Stimulated activated CD8-positive, alpha-beta memory T cell treated with anti-CD3 and anti-CD28 coated beads, Interleukin-15, amount 100 ng/mL, for 24 hours (primary cell): ENCODE results near the gene MEIS2.

ENCODE experiments used
- DNase-seq: peaks from one replicate; pipeline ENCODE4 v3.0.0-alpha.2; 2020; ENCODE audit warnings: low read depth

The MEIS2 gene

GRCh38 chr15:37098468-37099318 is 1.7 kb downstream of the MEIS2 start:
- DNase-seq: no peak

DNA sequence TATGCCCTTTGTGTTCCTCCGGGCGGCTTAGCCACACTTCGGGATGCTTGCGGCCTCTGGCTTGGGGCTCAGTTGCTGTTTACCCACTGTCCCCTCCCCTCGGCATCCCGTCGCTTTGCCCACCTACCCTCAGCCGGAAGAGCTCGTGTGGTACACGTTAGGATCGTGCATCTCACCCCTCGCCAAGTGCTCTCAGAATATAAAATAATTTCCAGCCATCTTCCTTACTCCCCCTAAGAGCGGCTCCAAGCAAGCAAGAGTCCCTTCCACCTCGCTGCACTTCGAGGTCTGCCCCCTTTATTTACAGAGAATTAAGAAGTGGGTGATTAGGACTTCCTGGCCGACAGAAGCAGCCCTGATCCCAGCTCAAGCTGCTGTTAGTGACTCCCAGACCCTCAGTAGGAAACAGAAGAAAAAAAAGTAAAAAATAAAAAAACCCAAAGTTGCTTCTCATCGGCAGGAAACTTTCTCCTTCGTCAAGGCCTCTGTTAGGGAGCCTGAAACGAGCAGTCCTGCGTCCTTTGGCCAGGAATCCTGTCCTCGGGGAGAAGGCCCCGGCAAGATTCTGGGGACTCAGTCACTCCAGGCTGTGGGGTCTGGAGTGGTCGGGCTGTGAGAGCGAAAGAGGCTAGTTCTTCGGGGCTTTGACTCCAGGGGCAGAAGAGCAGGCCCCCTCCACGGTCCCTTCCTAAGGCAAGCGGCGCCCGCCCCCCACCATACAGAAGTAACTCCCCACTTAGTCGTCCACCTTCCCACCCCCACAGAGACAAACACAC is 3.0 kb downstream of the MEIS2 start:
- no peak for DNase-seq

GRCh38 chr15:37096558-37097143 is 3.7 kb downstream of the MEIS2 start:
- no peak for DNase-seq

DNA sequence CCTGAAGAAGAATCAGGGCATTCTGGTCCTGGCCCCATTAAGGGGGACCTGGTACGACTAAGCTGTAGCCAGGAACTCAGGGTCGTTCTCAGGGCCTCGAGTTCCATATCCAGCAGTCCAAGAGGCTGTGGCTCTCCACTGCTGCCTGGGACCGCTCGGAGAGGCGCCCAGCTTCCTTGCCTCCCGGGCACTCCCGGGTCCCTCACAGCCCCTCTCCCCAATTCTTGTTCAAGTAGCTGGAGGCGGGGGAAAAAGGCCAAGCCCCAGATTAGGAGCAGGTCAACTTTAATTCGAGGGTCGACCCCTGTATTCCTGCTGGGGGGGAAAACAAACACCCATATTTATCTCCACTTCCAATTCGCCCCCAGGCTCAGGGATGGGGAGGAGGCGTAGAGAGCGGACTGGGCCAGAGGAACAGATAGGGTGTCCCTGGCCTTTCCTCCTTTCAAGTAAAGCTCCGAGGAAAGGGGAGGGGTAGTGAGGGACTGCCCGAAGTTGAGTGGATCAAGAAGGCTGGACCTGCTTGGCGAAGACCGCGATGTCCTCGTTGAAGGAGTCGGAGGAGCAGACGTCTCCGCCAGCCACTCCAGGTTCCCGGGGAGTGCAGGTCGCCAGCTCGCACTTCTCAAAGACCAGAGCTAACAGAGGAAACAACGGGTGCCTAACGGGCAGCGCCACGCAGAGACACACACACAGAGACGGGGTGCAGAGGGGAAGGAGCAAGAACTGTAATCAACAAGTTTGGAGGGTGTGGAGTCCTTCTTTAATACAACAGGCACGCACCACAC is 4.4 kb downstream of the MEIS2 start:
- no peak for DNase-seq

DNA sequence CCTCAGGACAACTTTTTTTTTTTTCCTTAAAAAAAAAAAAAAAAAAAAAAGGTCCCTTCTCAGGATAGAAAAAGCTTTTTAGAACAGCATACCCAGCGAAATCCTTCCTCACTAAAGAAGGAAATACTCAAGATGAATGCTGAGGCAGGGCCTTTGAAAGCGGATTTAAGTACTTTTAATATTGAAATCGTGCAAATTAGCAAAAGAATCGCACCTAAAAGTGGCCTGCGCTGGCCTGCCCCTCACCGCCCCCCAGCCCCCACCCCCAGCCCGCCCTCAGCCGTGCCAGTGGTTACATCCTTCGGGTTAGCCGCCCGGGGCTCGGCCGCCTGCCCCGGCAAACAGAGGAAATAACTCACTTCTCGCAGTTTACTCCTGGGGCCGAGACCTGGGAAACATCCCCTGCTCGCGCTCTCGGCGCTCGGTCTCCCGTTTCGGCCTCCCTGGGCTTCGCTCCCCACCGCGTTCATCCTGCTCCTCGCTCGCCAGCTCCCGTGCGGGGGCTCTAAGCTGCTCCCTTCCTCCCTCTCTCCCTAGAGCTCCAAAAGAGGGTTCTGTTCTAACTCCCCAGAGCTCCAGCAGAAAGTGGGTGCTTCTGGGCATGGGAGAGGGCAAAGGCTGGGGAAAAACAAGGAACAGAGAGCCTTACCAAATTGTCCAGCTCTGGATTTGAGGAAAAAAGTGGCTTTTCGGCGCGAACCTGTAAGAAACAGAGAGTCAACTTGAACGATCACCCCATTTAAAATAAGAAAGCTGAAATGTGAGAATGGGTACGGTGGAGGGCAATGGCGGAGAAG is 5.2 kb downstream of the MEIS2 start:
- no peak for DNase-seq

- DNase-seq: no peak
These were observed 5.9 kb downstream of the MEIS2 start for GRCh38 chr15:37094333-37094914.

DNA sequence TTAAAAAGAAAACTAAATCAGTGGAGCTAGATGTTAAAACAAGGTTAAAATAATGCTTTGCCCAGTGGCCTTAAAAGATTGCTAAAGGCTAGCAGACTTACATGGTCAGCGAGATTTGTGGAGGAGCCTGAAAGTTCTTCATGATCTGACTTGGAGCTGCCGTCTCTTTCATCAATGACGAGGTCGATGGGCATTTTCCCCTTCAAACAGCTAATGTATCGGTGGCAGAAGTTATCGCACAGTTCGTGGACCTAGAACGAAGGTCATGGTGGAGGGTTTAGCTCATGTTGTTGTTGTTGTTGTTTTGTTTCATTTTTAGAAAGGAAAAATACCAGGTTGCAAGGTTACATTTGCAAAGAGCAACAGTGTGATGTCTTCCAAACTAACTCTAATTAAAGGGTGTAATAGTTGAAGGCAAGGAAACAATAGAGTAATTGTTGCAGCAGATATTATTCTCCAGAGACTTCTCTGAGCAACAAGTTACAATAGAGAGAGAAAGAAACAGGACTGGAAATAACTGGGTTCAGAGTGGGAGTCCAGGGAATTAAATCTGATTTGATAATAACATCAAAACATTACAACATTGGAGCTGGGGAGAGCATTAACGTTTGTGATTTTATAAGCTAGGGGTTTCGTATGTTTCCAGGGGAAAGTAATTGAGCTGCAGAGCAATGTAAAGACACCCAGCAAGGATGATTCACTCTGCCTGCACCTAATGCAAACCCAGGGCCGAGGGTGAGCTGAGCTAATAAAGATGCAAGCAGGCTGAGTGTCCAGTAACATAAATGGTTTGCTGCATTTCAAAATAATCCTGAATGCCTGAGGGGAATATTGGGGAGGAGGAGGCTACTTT is 6.6 kb downstream of the MEIS2 start:
- no peak for DNase-seq

DNA sequence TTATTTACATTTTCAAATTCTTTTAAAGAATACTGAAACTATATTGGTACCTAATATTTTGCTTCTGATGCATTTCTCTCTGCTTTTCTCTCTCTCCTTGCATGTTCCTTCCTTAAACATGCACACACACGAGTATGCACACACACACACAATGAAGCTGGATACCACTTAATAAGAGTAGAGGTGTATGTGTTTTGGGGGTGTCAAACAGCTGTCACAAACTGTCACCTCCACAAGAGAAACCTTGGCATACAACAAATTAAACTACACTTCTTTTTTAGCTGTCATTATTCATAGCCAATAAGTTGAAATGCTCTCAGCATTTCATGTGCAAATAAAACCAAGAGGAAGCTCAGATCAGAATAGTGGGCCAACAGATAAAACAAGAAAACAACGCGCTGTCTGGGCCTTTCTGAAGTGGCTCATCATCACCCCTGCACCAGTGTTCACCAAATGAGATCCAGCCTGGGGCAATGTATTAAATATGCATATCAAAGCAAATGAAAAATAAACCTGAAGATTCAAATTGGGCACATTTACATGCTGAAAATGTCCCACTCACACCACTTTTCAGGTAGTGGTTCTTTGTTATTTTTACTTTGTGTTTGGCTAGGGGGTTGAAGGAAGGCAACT is 9.7 kb downstream of the MEIS2 start:
- no peak for DNase-seq

- DNase-seq: no peak
These were observed 11.9 kb downstream of the MEIS2 start for GRCh38 chr15:37088436-37088835.

GRCh38 chr15:37087131-37087588 is 13.2 kb downstream of the MEIS2 start:
- no peak for DNase-seq

GRCh38 chr15:37086521-37086920 is 13.8 kb downstream of the MEIS2 start:
- DNase-seq: no peak

GRCh38 chr15:37086120-37086519 is 14.2 kb downstream of the MEIS2 start:
- no peak for DNase-seq

- DNase-seq: no peak
These were observed 15.7 kb downstream of the MEIS2 start for GRCh38 chr15:37084602-37085001.

DNA sequence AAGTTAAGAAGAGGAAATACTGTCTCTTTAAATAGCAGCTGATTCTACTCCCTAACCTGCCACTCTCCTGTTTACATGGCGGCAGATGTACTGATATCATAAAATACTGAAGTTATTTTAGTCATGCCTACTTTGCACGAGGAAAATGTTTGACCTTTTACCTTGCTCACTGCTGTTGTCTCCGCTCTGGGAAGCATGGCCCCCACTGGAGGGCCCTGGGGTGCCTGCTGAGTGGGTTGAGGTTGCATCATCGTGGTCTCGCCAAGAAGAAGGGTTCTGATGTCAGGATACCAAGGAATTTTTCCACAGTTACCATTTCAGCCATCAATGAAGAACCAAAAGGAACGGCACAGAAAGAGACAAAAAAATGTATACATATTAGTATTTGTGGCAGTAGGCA is 16.7 kb downstream of the MEIS2 start:
- no peak for DNase-seq

DNA sequence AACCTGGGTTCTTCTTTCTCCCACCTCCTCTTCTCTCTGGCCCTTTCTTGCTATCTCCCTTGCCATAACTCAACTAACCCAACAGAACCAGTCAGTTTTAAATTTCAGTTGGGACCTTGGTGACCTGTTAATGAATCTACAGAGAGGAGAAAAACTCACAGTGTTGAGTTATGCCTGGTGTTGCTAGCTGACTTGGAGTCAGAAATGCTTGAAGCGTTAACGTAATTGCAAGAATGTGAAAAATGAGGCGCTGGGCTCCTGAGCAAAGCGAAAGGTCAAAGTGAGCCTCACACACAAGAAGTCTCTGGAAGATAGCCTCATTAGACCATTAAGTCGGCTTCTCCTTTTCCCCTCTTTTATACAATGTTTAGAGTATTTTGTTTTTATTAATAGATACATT is 18.4 kb downstream of the MEIS2 start:
- no peak for DNase-seq

- DNase-seq: no peak
These were observed 20.0 kb downstream of the MEIS2 start for GRCh38 chr15:37080261-37080921.

DNA sequence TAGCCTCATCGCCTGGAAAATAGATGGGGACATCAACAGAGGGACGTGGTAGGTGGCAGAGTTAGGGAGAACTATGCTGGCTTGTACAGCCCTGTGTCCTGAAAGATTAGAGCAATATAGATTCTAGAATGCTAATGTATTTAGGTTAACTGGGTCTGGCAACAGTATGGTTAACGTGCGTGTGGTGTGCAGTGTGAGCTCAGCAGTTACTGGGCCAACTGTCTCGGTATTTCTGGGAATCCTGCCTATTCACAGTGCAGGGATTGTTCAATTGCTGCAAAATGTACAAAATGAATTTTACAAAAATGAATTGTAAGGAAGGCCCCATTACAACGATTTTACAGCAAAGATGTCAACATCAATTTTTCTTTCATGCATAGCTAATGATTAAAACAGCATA is 20.6 kb downstream of the MEIS2 start:
- no peak for DNase-seq

- no peak for DNase-seq
These were observed 21.8 kb downstream of the MEIS2 start for GRCh38 chr15:37078566-37078965.
